Esophagus squamous epithelium (tissue), 4 donors: ENCODE data around the gene OR1E1.

ENCODE experiments used
- POLR2A ChIP-seq, 4 donors: fragments of 450-650 bp; IDR thresholded peaks; one replicate each; pipeline ENCODE4 v1.6.1; 2017; ENCODE audit warnings: antibody characterized with exemption in 4 of 4, mild to moderate bottlenecking in 4 of 4, moderate library complexity in 3 of 4
- TF ChIP-seq, protein P1 (sequence below), 6 experiments: fragments of 450-650 bp in 4 of 6; fragments of 200-600 bp in 2 of 6; sonication (generic) in 2 of 6; IDR thresholded peaks; one replicate each; pipeline ENCODE4 v1.5.1; 2016 to 2019; ENCODE audit warnings: antibody characterized with exemption in 6 of 6, mild to moderate bottlenecking in 4 of 6, moderate library complexity in 4 of 6

DNA sequence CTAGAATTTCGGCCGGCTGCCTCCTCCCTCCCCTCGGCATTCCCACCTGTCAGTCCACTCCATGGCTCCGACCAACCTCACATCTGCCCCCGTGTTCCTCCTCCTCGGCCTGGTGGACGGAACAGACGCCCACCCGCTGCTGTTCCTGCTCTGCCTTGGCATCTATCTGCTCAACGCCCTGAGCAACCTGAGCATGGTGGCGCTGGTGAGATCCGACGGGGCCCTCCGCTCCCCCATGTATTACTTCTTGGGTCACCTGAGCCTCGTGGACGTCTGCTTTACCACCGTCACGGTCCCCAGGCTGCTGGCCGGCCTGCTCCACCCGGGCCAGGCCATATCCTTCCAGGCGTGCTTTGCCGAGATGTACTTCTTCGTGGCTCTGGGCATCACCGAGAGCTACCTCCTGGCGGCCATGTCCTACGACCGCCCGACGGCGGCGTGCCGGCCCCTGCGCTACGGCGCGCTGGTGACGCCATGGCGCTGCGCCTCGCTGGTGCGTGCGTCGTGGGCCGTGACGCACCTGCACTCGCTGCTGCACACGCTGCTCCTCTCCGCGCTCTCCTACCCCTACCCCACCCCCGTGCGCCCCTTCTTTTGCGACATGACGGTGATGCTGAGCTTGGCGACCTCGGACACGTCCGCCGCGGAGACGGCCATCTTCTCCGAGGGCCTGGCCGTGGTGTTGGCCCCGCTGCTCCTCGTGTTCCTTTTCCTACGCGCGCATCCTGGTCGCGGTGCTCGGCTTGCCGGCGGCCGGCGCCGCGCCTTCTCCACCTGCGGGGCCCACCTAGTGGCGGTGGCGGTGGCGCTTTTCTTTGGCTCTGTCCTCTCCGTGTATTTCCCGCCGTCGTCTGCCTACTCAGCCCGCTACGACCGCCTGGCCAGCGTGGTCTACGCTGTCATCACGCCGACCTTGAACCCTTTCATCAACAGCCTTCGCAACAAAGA, 12.1 kb downstream of the OR1E1 start, which contains the start of gene OR3A2:
- TF ChIP-seq, protein P1, sequence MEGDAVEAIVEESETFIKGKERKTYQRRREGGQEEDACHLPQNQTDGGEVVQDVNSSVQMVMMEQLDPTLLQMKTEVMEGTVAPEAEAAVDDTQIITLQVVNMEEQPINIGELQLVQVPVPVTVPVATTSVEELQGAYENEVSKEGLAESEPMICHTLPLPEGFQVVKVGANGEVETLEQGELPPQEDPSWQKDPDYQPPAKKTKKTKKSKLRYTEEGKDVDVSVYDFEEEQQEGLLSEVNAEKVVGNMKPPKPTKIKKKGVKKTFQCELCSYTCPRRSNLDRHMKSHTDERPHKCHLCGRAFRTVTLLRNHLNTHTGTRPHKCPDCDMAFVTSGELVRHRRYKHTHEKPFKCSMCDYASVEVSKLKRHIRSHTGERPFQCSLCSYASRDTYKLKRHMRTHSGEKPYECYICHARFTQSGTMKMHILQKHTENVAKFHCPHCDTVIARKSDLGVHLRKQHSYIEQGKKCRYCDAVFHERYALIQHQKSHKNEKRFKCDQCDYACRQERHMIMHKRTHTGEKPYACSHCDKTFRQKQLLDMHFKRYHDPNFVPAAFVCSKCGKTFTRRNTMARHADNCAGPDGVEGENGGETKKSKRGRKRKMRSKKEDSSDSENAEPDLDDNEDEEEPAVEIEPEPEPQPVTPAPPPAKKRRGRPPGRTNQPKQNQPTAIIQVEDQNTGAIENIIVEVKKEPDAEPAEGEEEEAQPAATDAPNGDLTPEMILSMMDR (IDR thresholded peaks at IDR 0.05), result no peak
- TF ChIP-seq POLR2A (IDR thresholded peaks at IDR 0.05), result no peak
